Keratinocyte (primary cell): ENCODE data around the gene MUC4. TPM values are rescaled to one million over a fixed set of nuclear protein-coding genes. Genes with fewer than 3 reads are reported as not detected.

Source experiments
- DNase-seq: peaks from one replicate; pipeline ENCODE4 v3.0.0-alpha.2; 2011; ENCODE audit warnings: low read depth, missing footprints, low spot score
- FAIRE-seq: peaks from 2 replicates; lab custom pipeline; 2011; peaks lifted over from hg19 to GRCh38; lab: Jason Lieb, UNC
- H2AFZ ChIP-seq: 2 replicates; pipeline ENCODE4 v1.6.0; 2012; ENCODE audit warnings: low read length, control low read depth, inconsistent platforms; ENCODE audit not compliant: control insufficient read depth
- H3K27ac ChIP-seq: 2 replicates; pipeline ENCODE4 v1.5.1; 2011; ENCODE audit warnings: low read length; ENCODE audit not compliant: control insufficient read depth, insufficient read depth
- H3K27me3 ChIP-seq: 3 replicates; pipeline ENCODE4 v1.6.0; 2011; ENCODE audit warnings: low read length; ENCODE audit not compliant: control insufficient read depth, insufficient read depth; ENCODE audit errors: extremely low read depth
- H3K36me3 ChIP-seq, 2 experiments: 2 replicates in 1 of 2; 3 replicates in 1 of 2; pipeline ENCODE4 v1.5.1; 2011; ENCODE audit warnings: low read length in 2 of 2, mild to moderate bottlenecking in 1 of 2; ENCODE audit not compliant: control insufficient read depth in 2 of 2, insufficient read depth in 2 of 2; ENCODE audit errors: extremely low read depth in 1 of 2
- H3K4me1 ChIP-seq: 3 replicates; pipeline ENCODE4 v1.5.1; 2011; ENCODE audit warnings: low read length; ENCODE audit not compliant: control insufficient read depth, insufficient read depth; ENCODE audit errors: extremely low read depth
- H3K4me2 ChIP-seq: 3 replicates; pipeline ENCODE4 v1.6.0; 2011; ENCODE audit warnings: low read depth, low read length; ENCODE audit not compliant: control insufficient read depth, insufficient read depth; ENCODE audit errors: extremely low read depth
- H3K4me3 ChIP-seq, 3 experiments: fragments of 200-600 bp in 1 of 3; sonication (generic) in 1 of 3; 2 replicates in 2 of 3; 3 replicates in 1 of 3; pipeline ENCODE4 v1.5.1; 2011 to 2016; ENCODE audit warnings: low read length in 3 of 3, mild to moderate bottlenecking in 3 of 3, control low read depth in 2 of 3, inconsistent platforms in 1 of 3, low read depth in 1 of 3, mixed read lengths in 1 of 3, mixed run types in 1 of 3, moderate library complexity in 1 of 3; ENCODE audit not compliant: control insufficient read depth in 2 of 3, insufficient read depth in 2 of 3; ENCODE audit errors: extremely low read depth in 1 of 3
- H3K79me2 ChIP-seq: 2 replicates; pipeline ENCODE4 v1.6.0; 2012; ENCODE audit warnings: low read length; ENCODE audit not compliant: control insufficient read depth, insufficient read depth
- H3K9ac ChIP-seq: 3 replicates; pipeline ENCODE4 v1.6.0; 2011; ENCODE audit warnings: low read length; ENCODE audit not compliant: control insufficient read depth, insufficient read depth; ENCODE audit errors: extremely low read depth
- H3K9me1 ChIP-seq: 3 replicates; pipeline ENCODE4 v1.6.0; 2011; ENCODE audit warnings: low read length; ENCODE audit not compliant: control insufficient read depth, insufficient read depth; ENCODE audit errors: extremely low read depth
- H3K9me3 ChIP-seq: 2 replicates; pipeline ENCODE4 v1.5.1; 2012; ENCODE audit warnings: low read depth, low read length; ENCODE audit not compliant: control insufficient read depth
- H4K20me1 ChIP-seq: 3 replicates; pipeline ENCODE4 v1.6.0; 2011; ENCODE audit warnings: low read length; ENCODE audit not compliant: control insufficient read depth, insufficient read depth; ENCODE audit errors: extremely low read depth
- CTCF ChIP-seq, 3 experiments: IDR thresholded peaks in 1 of 3; conservative IDR thresholded peaks in 1 of 3; optimal IDR thresholded peaks in 1 of 3; 2 replicates in 2 of 3; 3 replicates in 1 of 3; pipeline versions ENCODE3 to v1.5.1; 2011; ENCODE audit warnings: low read length in 3 of 3, mild to moderate bottlenecking in 3 of 3, moderate library complexity in 2 of 3, control low read depth in 1 of 3, inconsistent platforms in 1 of 3; ENCODE audit not compliant: insufficient read depth in 2 of 3; ENCODE audit errors: extremely low read depth in 1 of 3
- EZH2 ChIP-seq: IDR thresholded peaks from one replicate; pipeline ENCODE4 v1.6.1; 2012; ENCODE audit warnings: inconsistent platforms, mild to moderate bottlenecking, low read length, moderate library complexity
- dilution Hi-C: fragments of 300-500 bp; cut with MboI; formaldehyde crosslinking; loops from one replicate; pipeline ENCODE4 v1.7.0; 2020; ENCODE audit warnings: low sequenced_read_pairs; ENCODE audit not compliant: extremely low pct_ligation_motif_present
- polyA plus RNA-seq, 5 experiments: library from polyadenylated mRNA; depleted of rRNA in 3 of 5; stranded (reverse) in 3 of 5; stranded (forward) in 1 of 5; unstranded in 1 of 5; fragments of >200 nt; gene quantifications; 1 replicate in 1 of 5; 2 replicates in 3 of 5; 3 replicates in 1 of 5; pipeline versions ENCODE4 v1.2.1 to v1.2.3, GENCODE V29; 2011 to 2012; ENCODE audit warnings: missing spikeins in 2 of 5, low read depth in 1 of 5, low replicate concordance in 1 of 5

Gene MUC4
- polyA plus RNA-seq, 1 donor (not counting 4 experiments of a cell fraction or from before 2014, with no cell fraction given): not detected

DNA sequence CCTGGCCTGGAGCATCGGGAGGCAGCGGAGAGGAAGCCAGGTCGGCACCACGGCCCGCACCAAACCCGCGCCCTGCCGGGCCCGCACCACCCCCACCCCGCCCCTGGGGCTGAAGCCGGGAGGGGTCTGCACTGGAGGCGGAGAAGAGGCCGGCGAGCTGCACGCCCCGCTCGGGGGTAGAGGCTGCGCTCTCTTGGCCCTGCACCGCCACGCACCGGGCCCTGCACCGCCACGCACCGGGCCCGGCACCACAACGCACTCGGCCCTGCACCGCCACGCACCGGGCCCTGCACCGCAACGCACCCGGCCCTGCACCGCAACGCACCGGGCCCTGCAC, 49.5 kb downstream of the MUC4 start:
- H3K4me3 ChIP-seq: no peak overlapping the region
- DNase-seq: no peak
- no peak overlapping the region for H2AFZ ChIP-seq
- H4K20me1 ChIP-seq: no peaks in the 10 kb centered on the region
- H3K27me3 ChIP-seq: peaks cover 33% of the 10 kb centered on the region
- no peaks in the 10 kb centered on the region for H3K4me1 ChIP-seq
- no peak for FAIRE-seq
- H3K79me2 ChIP-seq: no peaks in the 10 kb centered on the region
- no peak overlapping the region for H3K9ac ChIP-seq
- H3K27ac ChIP-seq: no peak overlapping the region
- H3K9me3 ChIP-seq: no peaks in the 10 kb centered on the region
- no peaks in the 10 kb centered on the region for H3K36me3 ChIP-seq
- no peak overlapping the region for H3K4me2 ChIP-seq
- dilution Hi-C loops: no loop called here
- H3K9me1 ChIP-seq: no peaks in the 10 kb centered on the region
- no peak for TF ChIP-seq EZH2

GRCh38 chr3:195761567-195762248, 50.0 kb downstream of the MUC4 start:
- no peak for DNase-seq
- peaks cover 33% of the 10 kb centered on the region for H3K27me3 ChIP-seq

More at GRCh38 chr3:195761567-195762248, 50.0 kb downstream of the MUC4 start:
- no peaks in the 10 kb centered on the region for H3K9me1 ChIP-seq
- H3K79me2 ChIP-seq: no peaks in the 10 kb centered on the region
- H3K9me3 ChIP-seq: no peaks in the 10 kb centered on the region
- H3K4me3 ChIP-seq: no peak overlapping the region
- dilution Hi-C loops: no loop called here
- no peak overlapping the region for H3K4me2 ChIP-seq
- no peak overlapping the region for H3K27ac ChIP-seq
- no peaks in the 10 kb centered on the region for H3K36me3 ChIP-seq
- H3K4me1 ChIP-seq: no peaks in the 10 kb centered on the region
- H2AFZ ChIP-seq: no peak overlapping the region
- H4K20me1 ChIP-seq: no peaks in the 10 kb centered on the region
- FAIRE-seq: no peak
- no peak for TF ChIP-seq CTCF (optimal IDR thresholded peaks at IDR 0.05 in 1 of 3, IDR thresholded peaks at IDR 0.05 in 1 of 3, conservative IDR thresholded peaks at IDR 0.05 in 1 of 3; ENCODE audit: extremely low read depth in 1 of 3, insufficient read depth in 2 of 3, low read length in 3 of 3)
- TF ChIP-seq EZH2: peak; percentile 39
- no peak overlapping the region for H3K9ac ChIP-seq
